Right forelimb (tissue), 1 donor: ENCODE results near the gene LPCAT4.
A peak's percentile ranks its signal among the peaks of the same experiment; 100 is the strongest.
"Not testable (repeated sequence)": the region's sequence is repeated elsewhere in the genome, so short reads cannot be mapped to it uniquely, and the experiment has no call there.

Source experiments
- DNase-seq: peaks from one replicate; pipeline ENCODE4 v3.0.0-alpha.2; 2018

LPCAT4 gene

GRCh38 chr15:34367101-34368081 is at the start of gene LPCAT4:
TSS of gene LPCAT4 (minus strand) at chr15:34367196. CDS start at chr15:34367100, 96 bp downstream.
- peak; percentile 91 for DNase-seq

GRCh38 chr15:34409511-34409910 is 42.5 kb upstream of the LPCAT4 start:
- not testable (repeated sequence) for DNase-seq

- DNase-seq = not testable (repeated sequence)
These were observed 42.0 kb upstream of the LPCAT4 start for GRCh38 chr15:34408973-34409372.

- not testable (repeated sequence) for DNase-seq
These were observed 36.9 kb upstream of the LPCAT4 start for GRCh38 chr15:34403899-34404298.

- not testable (repeated sequence) for DNase-seq
These were observed 36.2 kb upstream of the LPCAT4 start for GRCh38 chr15:34403160-34403598.

GRCh38 chr15:34397637-34398259 is 30.8 kb upstream of the LPCAT4 start:
- DNase-seq = not testable (repeated sequence)

- not testable (repeated sequence) for DNase-seq
These were observed 26.0 kb upstream of the LPCAT4 start for GRCh38 chr15:34392981-34393380.

GRCh38 chr15:34389594-34390086 is 22.6 kb upstream of the LPCAT4 start:
- DNase-seq = not testable (repeated sequence)

- not testable (repeated sequence) for DNase-seq
These were observed 15.0 kb upstream of the LPCAT4 start for GRCh38 chr15:34381829-34382521.

- not testable (repeated sequence) for DNase-seq
These were observed 13.5 kb upstream of the LPCAT4 start for GRCh38 chr15:34380491-34380890.

- DNase-seq = no peak
These were observed 9.9 kb upstream of the LPCAT4 start for GRCh38 chr15:34376856-34377255.

GRCh38 chr15:34375541-34375940 is 8.5 kb upstream of the LPCAT4 start:
- not testable (repeated sequence) for DNase-seq

GRCh38 chr15:34374816-34375215 is 7.8 kb upstream of the LPCAT4 start:
- DNase-seq = no peak

- DNase-seq = no peak
These were observed 7.0 kb upstream of the LPCAT4 start for GRCh38 chr15:34373951-34374350.

- DNase-seq = no peak
These were observed 3.6 kb upstream of the LPCAT4 start for GRCh38 chr15:34370643-34371042.

GRCh38 chr15:34370129-34370528 is 3.1 kb upstream of the LPCAT4 start:
- DNase-seq = no peak

GRCh38 chr15:34366271-34367065 is 528 bp downstream of the LPCAT4 start:
- DNase-seq = peak; percentile 60

- DNase-seq = no peak
These were observed 1.2 kb downstream of the LPCAT4 start for GRCh38 chr15:34365836-34366235.

- DNase-seq = no peak
These were observed 1.7 kb downstream of the LPCAT4 start for GRCh38 chr15:34365091-34365825.

- no peak for DNase-seq
These were observed 3.0 kb downstream of the LPCAT4 start for GRCh38 chr15:34364041-34364440.

- DNase-seq = no peak
These were observed 4.8 kb downstream of the LPCAT4 start for GRCh38 chr15:34362047-34362773.
